HUDEP-2 (cell line): ENCODE data around the gene ATE1.
"Not testable (repeated sequence)": the region's sequence is repeated elsewhere in the genome, so short reads cannot be mapped to it uniquely, and the experiment has no call there.

Experiments used
- DNase-seq, 76 experiments: peaks; one replicate each; lab custom pipeline; 2025; ENCODE audit not compliant: unreplicated experiment in 76 of 76; lab: John Stamatoyannopoulos, UW

ATE1 gene

DNA sequence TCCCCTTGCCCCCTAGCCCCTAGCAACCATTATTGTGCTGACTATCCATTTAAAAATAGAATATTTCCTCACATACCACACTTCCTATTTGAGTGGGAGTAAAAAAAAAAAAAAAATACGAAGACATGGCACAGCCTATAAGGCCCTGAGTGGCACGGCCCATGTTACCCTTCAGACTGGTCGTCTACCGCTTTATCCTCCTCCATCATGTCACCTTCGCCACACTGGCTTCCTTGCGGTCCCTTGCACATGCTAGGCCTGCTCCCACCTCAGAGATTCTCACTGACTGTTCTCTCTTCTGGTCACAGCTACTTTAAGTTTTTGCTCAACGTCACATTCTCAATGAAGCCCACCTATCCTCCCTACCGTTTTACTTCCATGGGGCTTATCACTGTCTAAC is 130.3 kb downstream of the ATE1 start:
- no peak for DNase-seq

DNA sequence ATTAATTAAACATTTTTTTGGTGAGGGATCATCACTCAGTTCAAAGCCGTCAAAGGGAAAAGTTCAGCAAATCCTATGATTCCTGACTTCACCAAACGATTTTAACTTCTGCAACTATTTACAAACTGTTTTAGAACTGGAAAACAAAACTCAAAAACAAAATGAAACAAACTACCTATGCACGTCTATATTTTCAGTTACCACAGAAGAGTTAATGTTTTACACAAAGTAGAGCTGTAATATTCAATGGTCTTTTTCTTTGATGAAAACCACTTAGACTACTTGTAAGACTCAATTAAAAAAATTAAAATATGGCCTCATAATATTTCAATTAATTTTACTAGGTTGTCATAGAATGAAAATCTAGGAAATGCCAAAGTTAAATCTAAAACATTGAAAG is 131.5 kb downstream of the ATE1 start:
- no peak for DNase-seq

- DNase-seq = no peak
These were observed 135.6 kb downstream of the ATE1 start for GRCh38 chr10:121792198-121792597.

- DNase-seq = no peak
These were observed 136.1 kb downstream of the ATE1 start for GRCh38 chr10:121791761-121792160.

DNA sequence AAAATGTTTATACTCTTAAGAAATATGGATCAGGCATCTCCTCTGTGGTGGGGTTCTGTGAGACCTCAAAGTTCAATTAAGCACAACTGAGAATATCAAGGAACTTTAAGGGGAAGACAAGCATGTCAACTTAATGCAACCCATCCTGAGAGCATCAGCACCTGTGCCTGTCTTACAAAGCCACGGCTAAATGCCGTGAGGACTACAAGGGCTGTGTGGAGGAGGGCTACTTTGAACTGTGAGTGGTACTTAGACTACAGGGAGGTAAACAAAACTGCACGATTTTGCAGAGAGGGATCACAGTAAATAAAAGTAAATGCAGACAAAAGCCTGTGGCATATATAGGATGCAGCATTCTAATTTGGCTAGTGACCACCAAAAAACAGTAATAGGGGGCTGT is 139.1 kb downstream of the ATE1 start:
- DNase-seq = no peak

DNA sequence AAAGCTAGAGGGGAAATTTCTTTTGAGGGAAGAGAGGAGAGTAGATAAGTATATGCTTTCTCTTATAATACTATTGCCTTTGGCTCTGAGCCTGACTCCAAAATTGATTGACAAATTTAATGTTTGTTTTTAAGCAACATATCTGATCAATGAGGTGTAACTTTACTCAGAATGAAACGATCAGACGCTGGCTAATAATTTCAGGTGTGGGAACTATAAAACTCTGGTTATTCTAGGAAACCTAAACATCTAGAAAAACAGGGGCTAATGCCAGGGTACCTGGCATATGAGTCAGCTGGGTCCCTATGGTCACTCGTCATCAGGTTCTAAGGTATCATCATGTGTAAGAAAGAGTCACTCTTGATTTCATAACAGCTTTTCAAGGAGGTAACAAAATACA is 139.7 kb downstream of the ATE1 start:
- no peak for DNase-seq

DNA sequence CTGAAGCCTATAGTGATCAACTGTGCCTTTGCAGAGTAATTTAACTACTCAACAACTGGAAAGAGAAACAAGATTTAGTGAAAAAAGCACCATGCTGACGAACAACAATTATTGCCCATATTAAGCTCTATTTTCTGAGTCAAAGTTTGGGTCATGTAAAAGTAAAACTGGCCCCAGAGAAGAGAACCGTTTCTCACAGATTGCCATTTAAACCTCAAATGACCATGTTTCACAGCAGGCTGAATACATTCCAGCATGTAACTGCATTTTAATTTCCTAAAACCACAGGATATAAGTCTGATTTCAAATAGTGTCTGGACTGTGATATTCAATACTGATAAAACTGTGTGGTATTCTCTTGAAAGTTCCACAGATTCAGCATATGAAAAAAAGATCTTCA is 140.7 kb downstream of the ATE1 start:
- DNase-seq = no peak

DNA sequence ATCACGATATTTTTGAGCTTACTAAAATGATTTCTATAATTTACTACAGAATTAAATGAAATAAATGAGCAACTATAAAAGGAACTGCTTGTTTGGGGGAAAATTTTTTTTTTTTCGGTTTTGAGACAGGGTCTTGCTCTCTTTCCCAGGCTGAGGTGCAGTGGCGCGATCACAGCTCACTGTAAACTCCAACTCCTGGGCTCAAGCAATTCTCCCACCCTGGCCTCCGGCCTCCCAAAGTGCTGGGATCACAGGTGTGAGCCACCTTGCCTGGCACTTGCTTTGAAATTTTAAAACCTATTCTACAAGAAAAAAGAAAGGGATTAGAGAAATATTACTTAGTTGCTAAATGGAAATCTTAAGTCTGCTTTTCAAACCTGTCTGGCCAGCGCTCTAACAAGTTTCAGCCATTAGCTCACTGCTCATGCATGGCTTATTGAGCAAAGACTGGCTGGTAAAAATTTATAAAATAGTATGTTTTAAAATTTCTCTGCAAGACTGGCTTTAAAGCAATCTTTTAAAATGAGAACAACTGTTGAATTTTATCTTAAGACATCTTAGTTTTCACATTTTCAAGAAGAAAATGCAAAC is 144.0 kb downstream of the ATE1 start:
- no peak for DNase-seq

DNA sequence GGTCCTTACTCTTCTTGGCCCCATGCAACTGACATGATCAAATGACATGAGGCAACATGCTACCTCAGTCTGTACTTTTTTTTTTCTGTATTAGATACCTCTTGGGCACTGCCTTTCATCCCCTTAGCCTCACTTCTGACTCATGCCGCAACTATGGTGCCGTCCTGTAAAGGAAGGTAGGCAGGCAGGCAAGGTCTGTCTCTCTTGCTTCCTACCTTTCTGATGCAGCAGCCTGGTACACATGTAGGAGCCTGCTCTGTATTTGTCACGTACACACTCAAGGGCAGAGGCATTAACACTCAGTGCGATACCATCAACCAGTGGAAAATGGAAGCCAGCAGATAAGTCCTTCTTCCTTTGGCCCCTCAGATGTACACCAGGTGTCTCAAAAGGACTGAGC is 146.7 kb downstream of the ATE1 start:
- no peak for DNase-seq

- no peak for DNase-seq
These were observed 153.0 kb downstream of the ATE1 start for GRCh38 chr10:121774813-121775212.

DNA sequence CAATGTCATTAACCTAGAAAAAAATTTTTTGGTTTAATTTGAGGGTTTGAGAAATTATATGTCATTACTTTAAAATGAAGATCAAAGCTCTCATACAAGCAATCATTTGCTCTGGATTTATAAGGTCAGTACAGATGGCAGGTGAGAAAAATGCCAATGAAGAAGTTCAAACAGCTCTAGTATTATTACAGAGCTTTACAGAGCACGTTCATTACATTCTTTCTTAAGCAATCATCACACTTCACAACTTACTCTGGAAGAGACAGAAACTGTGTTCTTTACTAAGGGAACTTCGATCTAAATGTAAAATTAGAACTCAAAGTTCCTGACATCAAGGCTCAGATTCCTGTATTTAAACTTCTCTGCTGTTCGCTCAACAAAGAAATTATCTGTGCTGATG is 153.4 kb downstream of the ATE1 start:
- no peak for DNase-seq

GRCh38 chr10:121772884-121773283 is 154.9 kb downstream of the ATE1 start:
- no peak for DNase-seq

DNA sequence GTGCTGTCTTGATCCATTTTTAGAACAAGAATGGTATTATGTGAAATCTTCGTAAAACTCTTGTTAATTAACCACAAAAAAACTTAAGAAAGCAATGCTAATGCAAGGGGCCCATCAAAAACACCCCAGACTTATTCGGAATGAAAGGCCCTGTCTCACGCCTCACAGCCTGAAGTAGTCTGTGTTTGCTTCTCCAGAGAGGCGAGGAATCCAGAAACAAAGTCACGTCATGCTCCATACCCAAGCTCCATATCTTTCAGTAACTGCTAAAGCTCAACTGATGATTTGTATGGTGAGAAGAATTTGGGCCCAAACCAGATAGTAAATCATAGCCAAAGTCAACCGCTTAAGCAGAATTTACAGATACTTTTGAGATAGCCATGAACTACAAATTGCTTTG is 155.4 kb downstream of the ATE1 start:
- DNase-seq = no peak

GRCh38 chr10:121771966-121772365 is 155.9 kb downstream of the ATE1 start:
- no peak for DNase-seq

DNA sequence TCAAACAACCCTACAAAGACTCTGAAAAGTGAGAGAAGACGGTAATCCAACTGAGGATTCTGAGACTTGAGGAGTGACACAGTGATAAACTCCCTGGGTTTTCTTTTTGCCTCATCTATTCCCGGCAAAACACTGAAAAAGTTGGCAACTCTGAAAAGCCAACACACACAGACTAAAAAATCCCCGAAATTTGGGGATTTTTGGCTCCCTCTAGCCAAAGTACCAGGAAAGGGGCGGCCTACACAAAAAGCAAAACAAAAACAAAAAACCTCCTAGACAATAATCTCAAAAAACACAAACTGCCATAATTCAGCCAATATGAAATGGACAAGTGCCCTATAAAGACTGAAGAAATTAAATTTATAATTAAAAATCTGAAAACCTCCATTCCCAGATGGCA is 161.4 kb downstream of the ATE1 start:
- no peak for DNase-seq

DNA sequence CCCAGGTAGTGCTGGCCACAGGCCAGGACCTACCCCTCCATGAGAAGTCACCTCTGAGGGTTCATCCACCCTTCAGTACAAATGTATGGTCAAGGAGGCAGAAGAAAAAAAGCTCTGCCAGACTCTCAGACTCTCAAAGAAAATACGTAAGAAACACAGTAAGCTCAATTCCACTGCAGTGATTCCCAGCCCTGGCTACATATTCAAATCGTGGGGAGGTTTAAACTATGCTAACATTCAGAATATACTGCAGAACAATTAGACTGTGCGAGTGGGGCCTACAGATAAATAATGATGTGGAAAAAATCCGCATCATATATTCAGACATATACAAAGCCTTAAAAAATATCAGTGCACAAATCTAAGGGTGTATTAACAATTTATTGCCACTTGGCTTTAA is 162.6 kb downstream of the ATE1 start:
- DNase-seq = no peak

DNA sequence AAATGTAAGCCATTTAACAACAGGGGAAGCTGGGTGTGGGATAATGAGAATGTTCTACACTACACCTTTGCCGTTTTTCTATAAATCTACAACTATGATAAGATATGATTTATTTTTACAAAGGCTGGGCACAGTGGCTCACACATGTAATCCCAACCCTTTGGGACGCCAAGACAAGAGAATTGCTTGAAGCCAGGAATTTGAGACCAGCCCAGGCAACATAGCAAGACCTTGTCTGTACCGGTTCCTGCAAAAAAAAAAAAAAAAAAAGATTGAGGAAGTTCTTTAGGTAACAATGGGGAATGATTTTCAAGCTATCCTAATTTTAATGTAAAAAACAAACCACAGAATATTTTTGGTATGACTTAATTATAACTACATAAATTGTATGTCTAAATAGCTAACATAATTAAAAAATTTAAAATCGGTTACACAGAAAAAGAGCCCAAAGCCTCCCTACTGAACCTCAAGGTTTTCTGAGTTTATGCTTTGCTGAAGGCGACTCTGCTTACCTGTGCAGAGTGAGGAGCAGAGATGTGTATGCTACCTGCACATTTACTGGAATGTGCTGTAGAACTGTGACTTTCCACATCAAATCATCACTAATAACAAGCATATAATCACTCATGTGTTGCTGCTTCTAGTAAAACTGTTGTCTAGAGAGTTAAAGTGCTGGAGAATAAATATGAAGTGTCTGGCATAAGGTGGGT is 163.4 kb downstream of the ATE1 start:
- no peak for DNase-seq

DNA sequence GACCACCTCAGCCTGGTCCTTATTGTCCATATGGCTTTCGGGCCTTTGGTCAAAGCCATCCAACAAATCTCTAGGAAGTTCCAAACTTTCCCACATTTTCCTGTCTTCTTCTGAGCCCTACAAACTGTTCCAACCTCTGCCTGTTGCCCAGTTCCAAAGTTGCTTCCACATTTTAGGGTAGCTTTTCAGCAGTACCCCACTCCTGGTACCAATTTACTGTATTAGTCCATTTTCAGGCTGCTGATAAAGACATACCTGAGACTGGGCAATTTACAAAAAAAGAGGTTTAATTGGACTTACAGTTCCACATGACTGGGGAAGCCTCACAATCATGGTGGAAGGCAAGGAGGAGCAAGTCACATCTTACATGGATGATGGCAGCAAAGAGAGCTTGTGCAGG is 170.6 kb downstream of the ATE1 start:
- DNase-seq = not testable (repeated sequence)

GRCh38 chr10:121755496-121755895 is 172.3 kb downstream of the ATE1 start:
- not testable (repeated sequence) for DNase-seq

GRCh38 chr10:121754666-121755065 is 173.2 kb downstream of the ATE1 start:
- DNase-seq = no peak

- peak in 1 of 76 experiments; percentile 7 for DNase-seq
These were observed 173.9 kb downstream of the ATE1 start for GRCh38 chr10:121753726-121754476.

GRCh38 chr10:121751191-121751760 is 176.6 kb downstream of the ATE1 start:
- no peak for DNase-seq
